GM18867 (cell line): ENCODE data around the gene FIG4.
"Not testable (repeated sequence)": the region's sequence is repeated elsewhere in the genome, so short reads cannot be mapped to it uniquely, and the experiment has no call there.

Experiments
- ATAC-seq: cut with Tn5 transposase; IDR thresholded peaks from one replicate; pipeline ENCODE4 v1.9.1; 2021; ENCODE audit warnings: mild to moderate bottlenecking, moderate library complexity; ENCODE audit not compliant: unreplicated experiment

Gene FIG4

GRCh38 chr6:109793792-109794191 lies 102.7 kb downstream of the FIG4 start:
- ATAC-seq, result peak; percentile 41

GRCh38 chr6:109794201-109794923 lies 103.3 kb downstream of the FIG4 start:
- peak; percentile 51 for ATAC-seq

- no peak for ATAC-seq
These were observed 105.0 kb downstream of the FIG4 start for GRCh38 chr6:109795994-109796555.

GRCh38 chr6:109799129-109799528 lies 108.0 kb downstream of the FIG4 start:
- no peak for ATAC-seq

GRCh38 chr6:109799664-109800063 lies 108.6 kb downstream of the FIG4 start:
- ATAC-seq, result no peak

- ATAC-seq, result no peak
These were observed 109.7 kb downstream of the FIG4 start for GRCh38 chr6:109800771-109801170.

- no peak for ATAC-seq
These were observed 110.7 kb downstream of the FIG4 start for GRCh38 chr6:109801794-109802193.

GRCh38 chr6:109804020-109804419 lies 112.9 kb downstream of the FIG4 start:
- no peak for ATAC-seq

GRCh38 chr6:109807881-109808280 lies 116.8 kb downstream of the FIG4 start:
- no peak for ATAC-seq

- ATAC-seq, result no peak
These were observed 117.7 kb downstream of the FIG4 start for GRCh38 chr6:109808837-109809236.

GRCh38 chr6:109815054-109815453 lies 124.0 kb downstream of the FIG4 start:
- ATAC-seq, result no peak

- no peak for ATAC-seq
These were observed 125.6 kb downstream of the FIG4 start for GRCh38 chr6:109816452-109817374.

GRCh38 chr6:109820706-109821350 lies 129.7 kb downstream of the FIG4 start:
- peak; percentile 74 for ATAC-seq

GRCh38 chr6:109821428-109821827 lies 130.3 kb downstream of the FIG4 start:
- no peak for ATAC-seq

- no peak for ATAC-seq
These were observed 133.0 kb downstream of the FIG4 start for GRCh38 chr6:109824105-109824504.

GRCh38 chr6:109826551-109826950 lies 135.5 kb downstream of the FIG4 start:
- no peak for ATAC-seq

- not testable (repeated sequence) for ATAC-seq
These were observed 140.3 kb downstream of the FIG4 start for GRCh38 chr6:109831352-109831751.

GRCh38 chr6:109834131-109834530 lies 143.0 kb downstream of the FIG4 start:
- no peak for ATAC-seq

- no peak for ATAC-seq
These were observed 143.7 kb downstream of the FIG4 start for GRCh38 chr6:109834595-109835437.

- no peak for ATAC-seq
These were observed 148.9 kb downstream of the FIG4 start for GRCh38 chr6:109840034-109840433.
